Vagina (tissue), 2 donors: Measurements from ENCODE around the gene PSMA6. TPM values are rescaled to one million over a fixed set of nuclear protein-coding genes. Genes with fewer than 3 reads are reported as not detected.
"Not testable (repeated sequence)": the region's sequence is repeated elsewhere in the genome, so short reads cannot be mapped to it uniquely, and the experiment has no call there.

Experiments used
- DNase-seq, 2 donors: peaks; one replicate each; pipeline ENCODE4 v3.0.0-alpha.2; 2017; ENCODE audit errors: extremely low spot score in 2 of 2
- H3K27ac ChIP-seq: fragments of 200-600 bp; sonication (generic); one replicate; pipeline ENCODE4 v1.5.1; 2019
- H3K27me3 ChIP-seq: fragments of 200-600 bp; sonication (generic); one replicate; pipeline ENCODE4 v1.5.1; 2019
- H3K36me3 ChIP-seq, 2 donors: fragments of 200-600 bp; sonication (generic); one replicate each; pipeline ENCODE4 v1.5.1; 2017 to 2019
- H3K4me1 ChIP-seq: fragments of 200-600 bp; sonication (generic); one replicate; pipeline ENCODE4 v1.5.1; 2019
- H3K4me3 ChIP-seq, 2 donors: fragments of 200-600 bp; sonication (generic); 1 replicate in 1 of 2; 2 replicates in 1 of 2; pipeline ENCODE4 v1.5.1; 2016 to 2019
- H3K9me3 ChIP-seq: fragments of 200-600 bp; sonication (generic); one replicate; pipeline ENCODE4 v1.5.1; 2019
- POLR2A ChIP-seq, 2 donors: fragments of 450-650 bp; IDR thresholded peaks; one replicate each; pipeline ENCODE4 v1.6.1; 2017; ENCODE audit warnings: antibody characterized with exemption in 2 of 2, mild to moderate bottlenecking in 2 of 2, moderate library complexity in 2 of 2
- POLR2AphosphoS5 ChIP-seq, 2 donors: sonication (generic); formaldehyde crosslinking; IDR thresholded peaks; one replicate each; pipeline ENCODE4 v1.9.0; 2017; ENCODE audit warnings: antibody characterized with exemption in 2 of 2, mild to moderate bottlenecking in 2 of 2, low read depth in 1 of 2; ENCODE audit not compliant: insufficient read depth in 1 of 2
- intact Hi-C: fragments of 100-400 bp; cut with DNase I; formaldehyde crosslinking; loops from one replicate; pipeline ENCODE4 v1.15.1; 2023
- total RNA-seq: library from RNA; depleted of rRNA; stranded (reverse); fragments of >200 nt; gene quantifications from one replicate; pipeline ENCODE4 v1.2.3, GENCODE V29; 2016
- TF ChIP-seq, protein P1 (sequence below), 3 experiments: fragments of 450-650 bp in 2 of 3; fragments of 200-600 bp in 1 of 3; sonication (generic) in 1 of 3; IDR thresholded peaks; one replicate each; pipeline ENCODE4 v1.5.1; 2017 to 2019; ENCODE audit warnings: antibody characterized with exemption in 3 of 3, mild to moderate bottlenecking in 2 of 3, moderate library complexity in 2 of 3

PSMA6 gene
- total RNA-seq, 1 donor from 2014 or later, result 76.9 TPM

DNA sequence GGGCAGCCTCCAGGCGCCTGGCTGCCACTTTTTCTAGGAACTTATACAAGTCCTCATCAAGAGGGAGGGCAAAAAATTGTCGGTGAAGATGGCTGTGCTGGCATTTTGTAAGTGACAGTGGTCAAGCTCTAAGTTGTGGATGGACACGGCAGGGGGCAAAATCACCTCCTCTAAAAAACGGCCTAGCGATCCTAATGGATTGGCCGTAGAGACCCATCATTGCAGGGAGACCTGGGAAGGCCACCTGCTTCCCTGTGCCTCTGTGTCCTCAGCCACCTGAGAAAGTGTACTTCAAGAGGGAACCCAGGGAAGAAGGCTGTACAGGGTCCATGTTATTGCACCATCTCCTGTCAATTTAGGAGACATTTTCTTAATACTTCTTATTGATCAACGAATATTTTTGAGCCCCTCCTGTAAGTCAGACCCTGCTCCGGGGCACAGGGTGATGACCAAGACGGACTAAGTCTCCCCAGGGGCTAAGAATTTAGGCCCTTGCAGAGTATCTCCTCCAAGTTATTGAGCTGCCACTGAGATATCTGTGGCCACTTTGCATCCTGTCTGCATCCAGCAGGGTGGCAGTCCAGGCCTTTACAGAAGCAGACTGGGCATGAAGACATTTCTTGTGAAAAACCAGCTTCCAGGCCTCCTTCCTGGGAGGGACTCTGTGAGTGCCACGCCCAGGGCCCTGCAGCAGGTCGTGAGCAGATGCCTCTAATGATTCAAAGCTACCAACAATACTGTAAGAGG, 40.5 kb downstream of the PSMA6 start:
- no peak for TF ChIP-seq POLR2AphosphoS5 (IDR thresholded peaks at IDR 0.05; ENCODE audit: insufficient read depth in 1 of 2, low read depth in 1 of 2)
- TF ChIP-seq POLR2A (IDR thresholded peaks at IDR 0.05), result no peak
- TF ChIP-seq, protein P1, sequence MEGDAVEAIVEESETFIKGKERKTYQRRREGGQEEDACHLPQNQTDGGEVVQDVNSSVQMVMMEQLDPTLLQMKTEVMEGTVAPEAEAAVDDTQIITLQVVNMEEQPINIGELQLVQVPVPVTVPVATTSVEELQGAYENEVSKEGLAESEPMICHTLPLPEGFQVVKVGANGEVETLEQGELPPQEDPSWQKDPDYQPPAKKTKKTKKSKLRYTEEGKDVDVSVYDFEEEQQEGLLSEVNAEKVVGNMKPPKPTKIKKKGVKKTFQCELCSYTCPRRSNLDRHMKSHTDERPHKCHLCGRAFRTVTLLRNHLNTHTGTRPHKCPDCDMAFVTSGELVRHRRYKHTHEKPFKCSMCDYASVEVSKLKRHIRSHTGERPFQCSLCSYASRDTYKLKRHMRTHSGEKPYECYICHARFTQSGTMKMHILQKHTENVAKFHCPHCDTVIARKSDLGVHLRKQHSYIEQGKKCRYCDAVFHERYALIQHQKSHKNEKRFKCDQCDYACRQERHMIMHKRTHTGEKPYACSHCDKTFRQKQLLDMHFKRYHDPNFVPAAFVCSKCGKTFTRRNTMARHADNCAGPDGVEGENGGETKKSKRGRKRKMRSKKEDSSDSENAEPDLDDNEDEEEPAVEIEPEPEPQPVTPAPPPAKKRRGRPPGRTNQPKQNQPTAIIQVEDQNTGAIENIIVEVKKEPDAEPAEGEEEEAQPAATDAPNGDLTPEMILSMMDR (IDR thresholded peaks at IDR 0.05), result no peak
- H3K4me3 ChIP-seq, result no peak overlapping the region
- peak overlapping the region; percentile 91 for H3K27ac ChIP-seq
- no peaks in the 10 kb centered on the region for H3K36me3 ChIP-seq
- H3K9me3 ChIP-seq, result no peaks in the 10 kb centered on the region
- no peak for DNase-seq
- no peaks in the 10 kb centered on the region for H3K27me3 ChIP-seq
- peaks cover 52% of the 10 kb centered on the region for H3K4me1 ChIP-seq
- intact Hi-C loops, result no loop called here

DNA sequence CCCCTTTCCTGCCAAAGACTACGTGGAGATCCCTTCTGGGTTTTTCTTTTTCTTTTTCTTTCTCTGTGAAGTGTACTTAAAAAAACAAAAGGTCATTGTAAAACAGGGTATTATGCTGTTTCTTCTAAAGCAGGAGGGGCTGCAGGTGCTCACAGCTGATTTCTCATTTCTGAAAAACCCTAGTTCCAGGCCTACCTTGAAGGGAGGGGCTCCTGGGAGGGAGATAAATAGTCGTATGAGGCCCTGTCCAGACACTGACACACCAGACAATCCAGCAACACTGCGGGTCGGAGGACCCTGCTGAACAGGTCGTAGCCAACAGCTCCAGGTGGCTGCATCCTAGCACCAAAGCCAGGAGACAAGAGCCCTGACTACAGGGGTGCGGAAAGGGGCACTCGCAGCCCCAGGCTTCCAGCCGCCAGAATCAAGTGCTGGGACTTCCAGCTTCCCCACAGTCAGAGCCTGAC, 41.1 kb downstream of the PSMA6 start:
- Histone ChIP-seq H3K4me1 (peaks cover 58% of the 10 kb centered on the region), H3K27me3 (no peaks in the 10 kb centered on the region), H3K27ac (peak overlapping the region; percentile 91), H3K4me3 (no peak overlapping the region), H3K36me3 (no peaks in the 10 kb centered on the region), H3K9me3 (no peaks in the 10 kb centered on the region)
- TF ChIP-seq POLR2AphosphoS5 (IDR thresholded peaks at IDR 0.05; ENCODE audit: insufficient read depth in 1 of 2, low read depth in 1 of 2) (no peak), POLR2A (IDR thresholded peaks at IDR 0.05) (no peak)
- TF ChIP-seq, protein P1 (IDR thresholded peaks at IDR 0.05), result no peak
- DNase-seq, result no peak
- intact Hi-C loops, result no loop called here

DNA sequence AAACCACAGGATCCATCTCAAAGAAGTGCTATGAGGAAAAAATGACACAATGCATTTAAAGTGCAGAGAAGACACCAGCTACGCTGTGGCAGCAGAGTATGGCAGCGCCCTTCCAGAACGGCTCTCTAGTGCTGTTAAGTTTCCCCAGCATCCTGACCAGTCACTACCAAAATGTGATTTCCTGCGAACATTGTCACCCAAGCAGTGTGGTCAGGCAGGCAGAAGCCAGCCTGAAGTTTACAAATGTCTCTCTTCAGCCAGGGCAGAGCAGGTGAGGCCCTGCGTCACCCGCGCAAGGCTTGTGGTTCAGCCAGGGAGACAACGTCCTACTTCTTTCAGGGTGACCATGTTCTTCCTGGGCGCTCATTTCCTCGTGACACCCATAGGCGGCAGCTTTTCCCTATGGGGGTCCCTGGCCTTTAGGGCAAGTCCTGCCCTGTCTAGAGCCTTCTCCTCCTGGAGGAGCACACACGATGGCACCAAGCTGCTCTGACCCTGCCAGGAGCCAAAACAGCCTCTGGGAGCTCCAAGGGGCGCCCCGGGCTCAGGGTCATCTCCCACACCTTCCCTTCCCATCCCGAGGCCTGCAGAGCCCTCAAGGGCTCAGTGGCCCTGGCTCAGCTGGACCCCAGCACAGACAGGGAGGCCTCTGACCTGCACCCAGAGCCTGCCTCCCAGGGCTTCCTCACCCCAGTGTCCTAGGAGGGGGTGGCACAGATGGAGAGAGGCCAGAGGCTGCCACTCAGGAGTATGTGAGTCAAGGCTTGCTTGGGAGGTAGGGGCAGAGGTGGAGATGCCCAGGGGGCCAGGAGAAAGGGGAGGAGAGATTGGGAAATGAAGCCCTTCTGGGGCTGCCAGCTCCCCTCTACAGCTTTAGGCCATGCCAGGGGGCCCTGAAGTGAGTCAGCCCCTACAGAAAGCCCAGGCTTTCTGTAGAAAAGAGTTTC, 41.9 kb downstream of the PSMA6 start:
- peak overlapping the region; percentile 91 for H3K27ac ChIP-seq
- TF ChIP-seq POLR2AphosphoS5 (IDR thresholded peaks at IDR 0.05; ENCODE audit: insufficient read depth in 1 of 2, low read depth in 1 of 2), result no peak
- no peak for TF ChIP-seq POLR2A (IDR thresholded peaks at IDR 0.05)
- TF ChIP-seq, protein P1 (IDR thresholded peaks at IDR 0.05), result no peak
- H3K27me3 ChIP-seq, result no peaks in the 10 kb centered on the region
- no peaks in the 10 kb centered on the region for H3K9me3 ChIP-seq
- H3K4me1 ChIP-seq, result peaks cover 65% of the 10 kb centered on the region
- no peak for DNase-seq
- intact Hi-C loops, result no loop called here
- H3K4me3 ChIP-seq, result no peak overlapping the region
- no peaks in the 10 kb centered on the region for H3K36me3 ChIP-seq

GRCh38 chr14:35335388-35336092, 43.4 kb downstream of the PSMA6 start:
- intact Hi-C loops, result no loop called here
- Histone ChIP-seq H3K27ac (peak overlapping the region; percentile 91), H3K9me3 (no peaks in the 10 kb centered on the region), H3K4me3 (no peak overlapping the region), H3K27me3 (no peaks in the 10 kb centered on the region), H3K4me1 (peaks cover 79% of the 10 kb centered on the region), H3K36me3 (no peaks in the 10 kb centered on the region)
- DNase-seq, result no peak
- TF ChIP-seq, protein P1 (IDR thresholded peaks at IDR 0.05), result no peak
- TF ChIP-seq POLR2A (IDR thresholded peaks at IDR 0.05) (no peak), POLR2AphosphoS5 (IDR thresholded peaks at IDR 0.05; ENCODE audit: insufficient read depth in 1 of 2, low read depth in 1 of 2) (no peak)

- DNase-seq, H3K9me3 ChIP-seq, intact Hi-C loops, H3K27me3 ChIP-seq, H3K36me3 ChIP-seq: not testable (repeated sequence)
- Histone ChIP-seq H3K4me1 (peaks cover 85% of the 10 kb centered on the region), H3K4me3 (peak overlapping the region; percentile 3 to 7), H3K27ac (peak overlapping the region; percentile 91)
Observed at GRCh38 chr14:35336171-35336493, 44.0 kb downstream of the PSMA6 start.
